H9 (cell line): ENCODE results near the gene TPSB2. TPM values are rescaled to one million over a fixed set of nuclear protein-coding genes. Genes with fewer than 3 reads are reported as not detected.

Source experiments
- DNase-seq: peaks from one replicate; pipeline ENCODE4 v3.0.0-alpha.2; 2017
- H2AFZ ChIP-seq: one replicate; pipeline ENCODE4 v1.6.1; 2013; ENCODE audit warnings: mild to moderate bottlenecking, low read length, control low read depth, moderate library complexity
- H2AK5ac ChIP-seq: 2 replicates; pipeline ENCODE4 v1.6.1; 2013; ENCODE audit warnings: low read length, control low read depth, mixed read lengths; ENCODE audit not compliant: insufficient read length
- H2BK120ac ChIP-seq: one replicate; pipeline ENCODE4 v1.6.1; 2013; ENCODE audit warnings: low read depth, mild to moderate bottlenecking, low read length, control low read depth, inconsistent platforms; ENCODE audit not compliant: poor library complexity, severe bottlenecking
- H2BK12ac ChIP-seq: 2 replicates; pipeline ENCODE4 v1.6.1; 2013; ENCODE audit warnings: low read length, control low read depth, mixed read lengths, low read depth; ENCODE audit not compliant: insufficient read length
- H2BK15ac ChIP-seq: 2 replicates; pipeline ENCODE4 v1.6.1; 2013; ENCODE audit warnings: low read depth, low read length, control low read depth
- H2BK20ac ChIP-seq: one replicate; pipeline ENCODE4 v1.6.1; 2013; ENCODE audit warnings: low read depth, mild to moderate bottlenecking, low read length, control low read depth, inconsistent platforms; ENCODE audit not compliant: poor library complexity, severe bottlenecking
- H2BK5ac ChIP-seq: 2 replicates; pipeline ENCODE4 v1.6.1; 2013; ENCODE audit warnings: low read length, control low read depth, mixed read lengths; ENCODE audit not compliant: insufficient read length
- H3K14ac ChIP-seq: 2 replicates; pipeline ENCODE4 v1.6.1; 2013; ENCODE audit warnings: low read length, control low read depth; ENCODE audit not compliant: insufficient read depth
- H3K18ac ChIP-seq: 2 replicates; pipeline ENCODE4 v1.6.1; 2013; ENCODE audit warnings: low read depth, mild to moderate bottlenecking, mixed read lengths, low read length, control low read depth; ENCODE audit not compliant: insufficient read length
- H3K23ac ChIP-seq: 2 replicates; pipeline ENCODE4 v1.6.1; 2013; ENCODE audit warnings: low read length, control low read depth, mixed read lengths, low read depth; ENCODE audit not compliant: insufficient read length
- H3K23me2 ChIP-seq: 2 replicates; pipeline ENCODE4 v1.6.1; 2013; ENCODE audit warnings: low read depth, mild to moderate bottlenecking, mixed read lengths, low read length, control low read depth; ENCODE audit not compliant: insufficient read length, poor library complexity, severe bottlenecking
- H3K27ac ChIP-seq: 2 replicates; pipeline ENCODE4 v1.5.1; 2013; ENCODE audit warnings: low read length, control low read depth, mixed read lengths, low read depth; ENCODE audit not compliant: insufficient read length
- H3K27me3 ChIP-seq: 2 replicates; pipeline ENCODE4 v1.6.1; 2013; ENCODE audit warnings: low read length, control low read depth, inconsistent platforms; ENCODE audit not compliant: insufficient read depth
- H3K4ac ChIP-seq: 2 replicates; pipeline ENCODE4 v1.6.1; 2013; ENCODE audit warnings: low read depth, mild to moderate bottlenecking, control low read depth, inconsistent platforms, low read length, moderate library complexity
- H3K4me1 ChIP-seq: 2 replicates; pipeline ENCODE4 v1.6.1; 2013; ENCODE audit warnings: low read length, control low read depth, inconsistent platforms; ENCODE audit not compliant: insufficient read depth
- H3K4me2 ChIP-seq: 2 replicates; pipeline ENCODE4 v1.6.1; 2013; ENCODE audit warnings: low read length, control low read depth, mixed read lengths; ENCODE audit not compliant: insufficient read length, insufficient read depth
- H3K56ac ChIP-seq: 2 replicates; pipeline ENCODE4 v1.6.1; 2013; ENCODE audit warnings: low read depth, mild to moderate bottlenecking, mixed read lengths, low read length, control low read depth; ENCODE audit not compliant: insufficient read length
- H3K79me1 ChIP-seq: 2 replicates; pipeline ENCODE4 v1.6.1; 2013; ENCODE audit warnings: low read depth, mild to moderate bottlenecking, moderate library complexity, low read length, control low read depth, inconsistent platforms; ENCODE audit not compliant: insufficient read depth, poor library complexity, severe bottlenecking
- H3K79me2 ChIP-seq: 2 replicates; pipeline ENCODE4 v1.6.1; 2013; ENCODE audit warnings: low read length, control low read depth, inconsistent platforms; ENCODE audit not compliant: insufficient read depth
- H3K9ac ChIP-seq: 2 replicates; pipeline ENCODE4 v1.6.1; 2013; ENCODE audit warnings: low read length, control low read depth, mixed read lengths; ENCODE audit not compliant: insufficient read length; ENCODE audit errors: extremely low read depth
- H3K9me3 ChIP-seq: one replicate; pipeline ENCODE4 v1.6.1; 2013; ENCODE audit warnings: low read depth, low read length, inconsistent platforms; ENCODE audit not compliant: control insufficient read depth
- H3T11ph ChIP-seq: one replicate; pipeline ENCODE4 v1.6.1; 2013; ENCODE audit warnings: mild to moderate bottlenecking, low read length, control low read depth, inconsistent platforms
- H4K20me1 ChIP-seq: one replicate; pipeline ENCODE4 v1.6.1; 2013; ENCODE audit not compliant: control insufficient read depth, insufficient read length, insufficient read depth
- H4K5ac ChIP-seq: 2 replicates; pipeline ENCODE4 v1.6.1; 2013; ENCODE audit warnings: low read depth, mild to moderate bottlenecking, mixed read lengths, low read length, control low read depth; ENCODE audit not compliant: insufficient read length
- H4K8ac ChIP-seq: replicated peaks from 2 replicates; pipeline ENCODE4 v1.6.1; 2013; ENCODE audit warnings: low read length, control low read depth, mixed read lengths, low read depth; ENCODE audit not compliant: insufficient read length
- H4K91ac ChIP-seq: 2 replicates; pipeline ENCODE4 v1.6.1; 2013; ENCODE audit warnings: low read depth, mild to moderate bottlenecking, moderate library complexity, mixed read lengths, low read length, control low read depth; ENCODE audit not compliant: insufficient read length
- H3K27ac Mint-ChIP-seq, 3 experiments: 2 replicates in 2 of 3; 3 replicates in 1 of 3; pipeline ENCODE4 v1.8.0; 2020 to 2021; ENCODE audit warnings: mixed read lengths in 3 of 3, mild to moderate bottlenecking in 1 of 3, moderate library complexity in 1 of 3
- H3K27me3 Mint-ChIP-seq: 2 replicates; pipeline ENCODE4 v1.8.0; 2021; ENCODE audit warnings: low read depth, mild to moderate bottlenecking, moderate library complexity, mixed read lengths
- H3K36me3 Mint-ChIP-seq, 3 experiments: 2 replicates in 2 of 3; 3 replicates in 1 of 3; pipeline ENCODE4 v1.8.0; 2020 to 2021; ENCODE audit warnings: low read depth in 3 of 3, mixed read lengths in 3 of 3; ENCODE audit not compliant: insufficient read depth in 1 of 3
- H3K4me1 Mint-ChIP-seq, 2 experiments: 2 replicates each; pipeline ENCODE4 v1.8.0; 2020; ENCODE audit warnings: mixed read lengths in 2 of 2
- H3K4me3 Mint-ChIP-seq, 2 experiments: 2 replicates in 1 of 2; 3 replicates in 1 of 2; pipeline ENCODE4 v1.8.0; 2020 to 2021; ENCODE audit warnings: mild to moderate bottlenecking in 2 of 2, mixed read lengths in 2 of 2, moderate library complexity in 1 of 2
- H3K9me3 Mint-ChIP-seq, 2 experiments: 2 replicates in 1 of 2; 3 replicates in 1 of 2; pipeline ENCODE4 v1.8.0; 2020; ENCODE audit warnings: mild to moderate bottlenecking in 2 of 2, mixed read lengths in 2 of 2, moderate library complexity in 1 of 2
- CTCF ChIP-seq: fragments of 200-600 bp; sonication (generic); conservative IDR thresholded peaks from 3 replicates; pipeline ENCODE4 v1.8.0; 2021; ENCODE audit warnings: antibody characterized with exemption, mild to moderate bottlenecking
- WGBS: extraction: QIAGEN DNeasy Blood & Tissue Kit; methylation state at CpG from one replicate; pipeline ENCODE4 v1.1.7; 2013; ENCODE audit warnings: missing lambda C conversion rate, low lambda C conversion rate, mixed read lengths; ENCODE audit not compliant: insufficient read length; ENCODE audit errors: extremely low coverage; 5-methylcytosine and 5-hydroxymethylcytosine counted together
- total RNA-seq: library from RNA; stranded (reverse); gene quantifications from 2 replicates; pipeline ENCODE4 v1.2.1, GENCODE V29; 2021

Gene TPSB2
- total RNA-seq, 1 experiment from 2014 or later = not detected

GRCh38 chr16:1220098-1220728 lies 9.8 kb downstream of the TPSB2 start:
- no peak overlapping the region for H3K27ac Mint-ChIP-seq
- no peaks in the 10 kb centered on the region for H3K4me1 Mint-ChIP-seq
- peaks cover 0 to 3% of the 10 kb centered on the region in 2 experiments; a peak in 1 of 5 replicates for H3K9me3 Mint-ChIP-seq
- no peak overlapping the region for H3K56ac ChIP-seq
- no peak overlapping the region for H4K5ac ChIP-seq
- no peak overlapping the region for H3K23ac ChIP-seq
- H3K27me3 Mint-ChIP-seq = no peaks in the 10 kb centered on the region
- no peak overlapping the region for H2BK5ac ChIP-seq
- no peak overlapping the region for H3K27ac ChIP-seq
- no CpG with 5 or more reads among the region's 55 CpGs for WGBS
- H3K27me3 ChIP-seq = no peaks in the 10 kb centered on the region
- H4K20me1 ChIP-seq = peaks cover 3% of the 10 kb centered on the region
- H3K4me3 Mint-ChIP-seq = no peak overlapping the region
- H2AK5ac ChIP-seq = no peak overlapping the region
- H3K9ac ChIP-seq = no peak overlapping the region
- H3K18ac ChIP-seq = no peak overlapping the region
- no peak overlapping the region for H4K8ac ChIP-seq
- H3T11ph ChIP-seq = no peak overlapping the region
- no peak overlapping the region for H3K14ac ChIP-seq
- H3K4me2 ChIP-seq = no peak overlapping the region
- no peak overlapping the region for H2AFZ ChIP-seq
- H3K79me2 ChIP-seq = no peaks in the 10 kb centered on the region
- no peak overlapping the region for H4K91ac ChIP-seq
- H3K4ac ChIP-seq = no peak overlapping the region
- DNase-seq = no peak
- H2BK120ac ChIP-seq = no peak overlapping the region
- H3K79me1 ChIP-seq = no peaks in the 10 kb centered on the region
- H3K4me1 ChIP-seq = no peaks in the 10 kb centered on the region
- H3K23me2 ChIP-seq = no peaks in the 10 kb centered on the region
- no peak overlapping the region for H2BK12ac ChIP-seq
- H2BK20ac ChIP-seq = no peak overlapping the region
- no peaks in the 10 kb centered on the region for H3K9me3 ChIP-seq
- H3K36me3 Mint-ChIP-seq = peaks cover 7 to 26% (median 22%) of the 10 kb centered on the region in 3 experiments; a peak in 6 of 7 replicates
- H2BK15ac ChIP-seq = no peak overlapping the region
- TF ChIP-seq CTCF = no peak
